ENCODE results near the gene TPRG1L. TPM values are rescaled to one million over a fixed set of nuclear protein-coding genes. Genes with fewer than 3 reads are reported as not detected.

The TPRG1L gene
- total and polyA plus RNA-seq, 10 of the 15 experiments (the other 5 are each of a cell fraction or from before 2014, with no cell fraction given): 1.5 to 16.5 (median 8.0) TPM

GRCh38 chr1:3603571-3604467 lies 21.0 kb upstream of the TPRG1L start:
- in situ Hi-C loops (cut with MboI) (no loop called here), intact Hi-C loops (cut with micrococcal nuclease; ENCODE audit: unreplicated experiment) (no loop called here)
- CTCF ChIA-PET: no interaction called here
- no peak overlapping the region for H2AFZ ChIP-seq (ENCODE audit: control insufficient read depth, low read depth, low read length)
- SMC1A ChIA-PET (ENCODE audit: uncharacterized antibody, unreplicated experiment): no interaction called here
- H3K36me3 ChIP-seq (ENCODE audit: control insufficient read depth in 2 of 2, insufficient read depth in 2 of 2, low read length in 1 of 2): no peaks in the 10 kb centered on the region
- no peaks in the 10 kb centered on the region for H3K9me3 ChIP-seq (replicated peaks; ENCODE audit: control insufficient read depth, insufficient read depth, low read length)
- no peak overlapping the region for H3K4me3 ChIP-seq
- TF ChIP-seq ZBTB4 (CRISPR knock-in tag; IDR thresholded peaks at IDR 0.05): no peak
- TF ChIP-seq RELA (IDR thresholded peaks at IDR 0.05; ENCODE audit: borderline replicate concordance, partially characterized antibody): no peak
- no peak for TF ChIP-seq FOS (IDR thresholded peaks at IDR 0.05; ENCODE audit: borderline replicate concordance, extremely low read depth, insufficient read length)
- no peak for TF ChIP-seq FOXK2 (IDR thresholded peaks at IDR 0.05)
- TF ChIP-seq IRF4 (IDR thresholded peaks at IDR 0.05; ENCODE audit: low read depth, low read length): no peak
- TF ChIP-seq IKZF1 (conservative IDR thresholded peaks at IDR 0.05): no peak
- FAIRE-seq: no peak
- BruUV-seq (replicated peaks): no TSS peak
- WGBS (ENCODE audit: insufficient coverage, insufficient replicate concordance, low lambda C conversion rate, missing lambda C conversion rate): 37% methylated on average over 27 of the region's 29 CpGs
- POLR2A ChIA-PET: no interaction called here
- no peak overlapping the region for H3K4me2 ChIP-seq (ENCODE audit: control insufficient read depth, insufficient read depth)
- no peaks in the 10 kb centered on the region; a peak in 2 of 4 replicates for H3K27me3 ChIP-seq (replicated peaks in 1 of 2; ENCODE audit: control insufficient read depth in 2 of 2, insufficient read depth in 2 of 2, low read length in 1 of 2)
- no peak overlapping the region for H3K27ac ChIP-seq (ENCODE audit: control insufficient read depth, insufficient read depth)
- no peak overlapping the region for H3K9ac ChIP-seq (ENCODE audit: control insufficient read depth, insufficient read depth, low read length)
- H3K79me2 ChIP-seq (ENCODE audit: control insufficient read depth, insufficient read depth, low read length): no peaks in the 10 kb centered on the region
- no peak for ATAC-seq
- no peaks in the 10 kb centered on the region for H3K4me1 ChIP-seq (ENCODE audit: control insufficient read depth, insufficient read depth, low read length)
- RAD21 ChIA-PET (ENCODE audit: unreplicated experiment): no interaction called here
- no peaks in the 10 kb centered on the region for H4K20me1 ChIP-seq (ENCODE audit: control insufficient read depth, insufficient read depth)
- no peak for DNase-seq (ENCODE audit: low read depth, low spot score)

Data from GM12878 (cell line).